ENCODE results near the gene ZNF432. TPM values are rescaled to one million over a fixed set of nuclear protein-coding genes. Genes with fewer than 3 reads are reported as not detected.
"Not testable (repeated sequence)": the region's sequence is repeated elsewhere in the genome, so short reads cannot be mapped to it uniquely, and the experiment has no call there.

ZNF432 gene
- polyA plus RNA-seq (ENCODE audit: low read depth in 6 of 6): 1 to 10 TPM; 1.1 to 9.3 (median 5.9) TPM

- Mint-ChIP-seq H3K27ac (peak within 1 kb of the TSS; percentile 99 to 100 (median 99)), H3K4me1 (peaks cover 16 to 26% (median 21%) of the 10 kb centered on the region in 3 donors), H3K36me3 (peaks cover 25 to 50% of the 10 kb centered on the region in 2 donors), H3K27me3 (no peaks in the 10 kb centered on the region), H3K9me3 (peaks cover 4 to 44% (median 31%) of the 10 kb centered on the region in 7 donors), H3K4me3 (peak within 1 kb of the TSS; percentile 92 to 100 (median 99))
- peak; percentile 85 for DNase-seq
- peak; percentile 79 to 84 for ATAC-seq (ENCODE audit: low read depth in 2 of 2)
Observed at GRCh38 chr19:52048555-52049501, at the start of gene ZNF432. ZNF432 (minus strand) TSS chr19:52048838; CDS start chr19:52046868, 1,970 bp downstream.

DNA sequence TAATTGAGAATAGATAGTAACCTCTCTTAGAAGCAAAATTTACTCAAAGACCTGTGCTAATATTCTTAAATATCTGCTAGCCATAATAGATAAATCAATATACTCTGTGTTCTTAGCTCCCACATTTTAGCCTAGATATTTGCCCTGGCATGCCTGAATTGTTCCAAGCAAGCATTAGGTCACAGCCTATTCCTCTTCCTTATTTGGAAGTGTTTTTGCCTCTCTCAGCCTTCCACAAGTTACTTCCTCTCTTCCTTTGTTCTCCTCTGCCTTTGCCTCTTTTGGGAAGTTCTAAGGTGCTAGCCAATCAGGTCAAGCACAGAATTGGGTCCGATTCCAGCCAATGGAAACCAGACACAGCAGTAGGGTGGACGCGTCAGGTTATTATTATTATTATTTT is 47.8 kb upstream of the ZNF432 start:
- not testable (repeated sequence) for H3K27me3 Mint-ChIP-seq; DNase-seq; ATAC-seq (ENCODE audit: low read depth in 2 of 2)
- peak overlapping the region; percentile 57 to 99 (median 98) for H3K4me3 Mint-ChIP-seq
- H3K27ac Mint-ChIP-seq: peak overlapping the region in 1 of 6 donors; percentile 92
- H3K9me3 Mint-ChIP-seq: peaks cover 8 to 72% (median 42%) of the 10 kb centered on the region in 7 donors
- peaks cover 26 to 40% (median 38%) of the 10 kb centered on the region in 3 donors for H3K4me1 Mint-ChIP-seq
- peaks cover 17 to 43% of the 10 kb centered on the region in 2 donors for H3K36me3 Mint-ChIP-seq

- peak within 1 kb of the TSS; percentile 76 to 97 (median 93) for H3K27ac Mint-ChIP-seq
- H3K9me3 Mint-ChIP-seq: peaks cover 12 to 77% (median 38%) of the 10 kb centered on the region in 7 donors
Observed at GRCh38 chr19:52095172-52096014, 46.8 kb upstream of the ZNF432 start, which contains the start of gene ZNF841. ZNF841 (minus strand) TSS chr19:52095765; CDS start chr19:52084801, 10,964 bp downstream.

GRCh38 chr19:52094526-52095130 is 46.0 kb upstream of the ZNF432 start:
- Mint-ChIP-seq H3K36me3 (peaks cover 34 to 61% of the 10 kb centered on the region in 2 donors), H3K9me3 (peaks cover 12 to 78% (median 34%) of the 10 kb centered on the region in 7 donors), H3K4me1 (peaks cover 30 to 51% (median 46%) of the 10 kb centered on the region in 3 donors)

More at GRCh38 chr19:52095172-52096014, 46.8 kb upstream of the ZNF432 start, which contains the start of gene ZNF841:
- ATAC-seq (ENCODE audit: low read depth in 2 of 2) (peak; percentile 98), DNase-seq (peak; percentile 83)
- Mint-ChIP-seq H3K27me3 (no peaks in the 10 kb centered on the region), H3K4me3 (peak within 1 kb of the TSS; percentile 94 to 99 (median 98)), H3K36me3 (peaks cover 27 to 53% of the 10 kb centered on the region in 2 donors), H3K4me1 (peaks cover 28 to 48% (median 39%) of the 10 kb centered on the region in 3 donors)

DNA sequence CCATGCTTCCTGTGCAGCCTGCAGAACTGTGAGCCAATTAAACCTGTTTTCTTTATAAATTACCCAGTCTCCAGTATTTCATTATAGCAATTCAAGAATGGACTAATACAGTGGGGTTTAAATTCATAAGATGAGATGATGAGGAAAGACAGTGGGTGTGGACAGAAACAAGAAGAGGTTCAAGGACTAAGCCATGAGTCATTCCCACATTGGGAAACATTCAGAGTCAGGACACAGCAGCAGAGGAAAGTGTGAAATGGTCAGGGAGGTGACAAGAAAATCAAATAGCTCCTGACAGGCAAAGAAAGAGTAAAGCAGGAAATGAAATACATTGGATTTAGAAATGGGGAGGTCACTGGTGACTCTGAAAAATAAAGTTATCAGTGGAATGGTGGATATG is 37.8 kb upstream of the ZNF432 start:
- Mint-ChIP-seq H3K36me3 (peaks cover 85 to 91% of the 10 kb centered on the region in 2 donors), H3K27ac (no peak overlapping the region), H3K27me3 (no peaks in the 10 kb centered on the region), H3K4me3 (no peak overlapping the region), H3K4me1 (peaks cover 4 to 19% (median 12%) of the 10 kb centered on the region in 3 donors), H3K9me3 (peaks cover 12 to 79% (median 40%) of the 10 kb centered on the region in 7 donors)
- ATAC-seq (ENCODE audit: low read depth in 2 of 2) (no peak), DNase-seq (no peak)

More at GRCh38 chr19:52094526-52095130, 46.0 kb upstream of the ZNF432 start:
- Mint-ChIP-seq H3K4me3 (peak overlapping the region; percentile 94 to 99 (median 98)), H3K27me3 (no peaks in the 10 kb centered on the region), H3K27ac (peak overlapping the region; percentile 76 to 97 (median 93))
- ATAC-seq (ENCODE audit: low read depth in 2 of 2): no peak
- no peak for DNase-seq

- H3K27ac Mint-ChIP-seq: no peak overlapping the region
- H3K36me3 Mint-ChIP-seq: peaks cover 78 to 83% of the 10 kb centered on the region in 2 donors
- DNase-seq (no peak), ATAC-seq (ENCODE audit: low read depth in 2 of 2) (no peak)
- peak overlapping the region in 1 of 8 donors; percentile 15 for H3K4me3 Mint-ChIP-seq
- no peaks in the 10 kb centered on the region for H3K27me3 Mint-ChIP-seq
- peaks cover 29 to 97% (median 88%) of the 10 kb centered on the region in 7 donors for H3K9me3 Mint-ChIP-seq
- no peaks in the 10 kb centered on the region for H3K4me1 Mint-ChIP-seq
Observed at GRCh38 chr19:52070496-52070895, 21.9 kb upstream of the ZNF432 start.

DNA sequence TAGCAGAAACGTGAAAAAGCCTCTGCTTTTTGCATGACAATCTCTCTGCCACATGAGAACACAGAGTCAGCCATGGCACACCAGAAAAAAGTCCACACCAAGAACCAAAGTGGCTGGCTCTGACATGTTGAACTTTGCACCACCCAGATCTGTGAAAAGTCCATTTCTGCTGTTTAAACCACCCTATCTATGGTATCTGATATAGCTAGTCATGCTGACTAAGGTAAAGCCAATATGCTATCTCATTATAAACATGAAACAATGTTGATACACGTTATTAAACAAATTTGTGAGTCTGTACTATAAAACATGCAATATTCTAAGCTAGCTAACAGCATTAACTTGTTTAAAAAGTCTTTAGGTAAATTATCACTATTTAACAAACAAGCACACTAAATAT is 21.0 kb upstream of the ZNF432 start:
- Mint-ChIP-seq H3K27me3 (no peaks in the 10 kb centered on the region), H3K4me1 (no peaks in the 10 kb centered on the region), H3K27ac (no peak overlapping the region), H3K36me3 (peaks cover 75 to 80% of the 10 kb centered on the region in 2 donors), H3K4me3 (no peak overlapping the region), H3K9me3 (peaks cover 25 to 97% (median 87%) of the 10 kb centered on the region in 7 donors)
- DNase-seq: no peak
- ATAC-seq (ENCODE audit: low read depth in 2 of 2): no peak

GRCh38 chr19:52066258-52066863 is 17.7 kb upstream of the ZNF432 start:
- DNase-seq: no peak
- Mint-ChIP-seq H3K9me3 (peaks cover 29 to 94% (median 78%) of the 10 kb centered on the region in 7 donors), H3K27ac (no peak overlapping the region), H3K36me3 (peaks cover 52 to 58% of the 10 kb centered on the region in 2 donors), H3K4me1 (no peaks in the 10 kb centered on the region), H3K4me3 (no peak overlapping the region), H3K27me3 (no peaks in the 10 kb centered on the region)
- no peak for ATAC-seq (ENCODE audit: low read depth in 2 of 2)

GRCh38 chr19:52065399-52065798 is 16.8 kb upstream of the ZNF432 start:
- H3K9me3 Mint-ChIP-seq: peaks cover 25 to 93% (median 78%) of the 10 kb centered on the region in 7 donors
- peaks cover 42 to 58% of the 10 kb centered on the region in 2 donors for H3K36me3 Mint-ChIP-seq
- H3K4me3 Mint-ChIP-seq: no peak overlapping the region

GRCh38 chr19:52056480-52056879 is 7.8 kb upstream of the ZNF432 start:
- Mint-ChIP-seq H3K27ac (peak overlapping the region in 1 of 6 donors; percentile 49), H3K9me3 (peaks cover 13 to 88% (median 82%) of the 10 kb centered on the region in 7 donors), H3K36me3 (peaks cover 10 to 44% of the 10 kb centered on the region in 2 donors)
- H3K27me3 Mint-ChIP-seq; ATAC-seq (ENCODE audit: low read depth in 2 of 2); H3K4me3 Mint-ChIP-seq; DNase-seq; H3K4me1 Mint-ChIP-seq: not testable (repeated sequence)

More at GRCh38 chr19:52065399-52065798, 16.8 kb upstream of the ZNF432 start:
- no peak for DNase-seq
- no peak overlapping the region for H3K27ac Mint-ChIP-seq
- no peaks in the 10 kb centered on the region for H3K27me3 Mint-ChIP-seq
- no peaks in the 10 kb centered on the region for H3K4me1 Mint-ChIP-seq
- ATAC-seq (ENCODE audit: low read depth in 2 of 2): no peak

DNA sequence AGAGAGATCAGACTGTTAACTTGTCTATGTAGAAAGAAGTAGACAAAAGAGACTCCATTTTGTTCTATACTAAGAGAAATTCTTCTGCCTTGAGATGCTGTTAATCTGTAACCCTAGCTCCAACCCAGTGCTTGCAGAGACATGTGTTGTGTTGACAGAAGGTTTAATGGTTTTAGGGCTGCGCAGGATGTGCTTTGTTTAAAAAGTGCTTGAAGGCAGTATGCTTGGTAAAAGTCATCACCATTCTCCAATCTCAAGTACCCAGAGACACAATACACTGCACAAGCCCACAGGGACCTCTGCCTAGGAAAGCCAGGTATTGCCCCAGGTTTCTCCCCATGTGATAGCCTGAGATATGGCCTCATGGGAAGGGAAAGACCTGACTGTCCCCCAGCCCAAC is 3.1 kb upstream of the ZNF432 start:
- Mint-ChIP-seq H3K9me3 (peaks cover 9 to 58% (median 41%) of the 10 kb centered on the region in 7 donors), H3K36me3 (peaks cover 11 to 48% of the 10 kb centered on the region in 2 donors), H3K4me1 (peaks cover 16 to 29% (median 21%) of the 10 kb centered on the region in 3 donors)
- not testable (repeated sequence) for H3K27me3 Mint-ChIP-seq; ATAC-seq (ENCODE audit: low read depth in 2 of 2); H3K27ac Mint-ChIP-seq; H3K4me3 Mint-ChIP-seq; DNase-seq

DNA sequence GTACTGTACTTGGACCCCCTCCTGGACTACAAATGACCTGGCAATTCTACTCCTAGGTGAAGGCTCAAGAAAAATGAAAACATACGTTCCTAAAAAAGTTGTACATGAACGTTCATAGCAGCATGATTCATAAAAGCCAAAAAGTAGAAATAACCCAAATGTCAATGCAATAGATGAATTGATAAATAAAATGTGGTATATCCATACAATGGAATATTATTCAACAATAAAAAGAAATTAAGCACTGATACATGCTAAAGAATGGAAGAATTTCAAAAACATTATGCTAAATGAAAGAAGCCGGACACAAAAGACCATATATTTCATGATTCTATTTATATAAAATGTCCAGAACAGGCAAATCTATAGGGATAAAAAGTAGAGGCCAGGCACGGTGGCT is 9.5 kb downstream of the ZNF432 start:
- H3K27ac Mint-ChIP-seq: no peak overlapping the region
- H3K4me3 Mint-ChIP-seq: peak overlapping the region in 1 of 8 donors; percentile 30
- H3K27me3 Mint-ChIP-seq: no peaks in the 10 kb centered on the region
- H3K9me3 Mint-ChIP-seq: peaks cover 13 to 84% (median 67%) of the 10 kb centered on the region in 7 donors
- DNase-seq: no peak
- no peak for ATAC-seq (ENCODE audit: low read depth in 2 of 2)
- H3K4me1 Mint-ChIP-seq: peaks cover 0 to 4% (median 0%) of the 10 kb centered on the region in 3 donors
- H3K36me3 Mint-ChIP-seq: peaks cover 71 to 80% of the 10 kb centered on the region in 2 donors

Data from naive B cell (primary cell).